Measurements from ENCODE around the gene SPACA4. TPM values are rescaled to one million over a fixed set of nuclear protein-coding genes. Genes with fewer than 3 reads are reported as not detected.

Gene SPACA4
- total and polyA plus RNA-seq, 9 of the 15 experiments (the other 6 are each of a cell fraction or from before 2014, with no cell fraction given): not detected

DNA sequence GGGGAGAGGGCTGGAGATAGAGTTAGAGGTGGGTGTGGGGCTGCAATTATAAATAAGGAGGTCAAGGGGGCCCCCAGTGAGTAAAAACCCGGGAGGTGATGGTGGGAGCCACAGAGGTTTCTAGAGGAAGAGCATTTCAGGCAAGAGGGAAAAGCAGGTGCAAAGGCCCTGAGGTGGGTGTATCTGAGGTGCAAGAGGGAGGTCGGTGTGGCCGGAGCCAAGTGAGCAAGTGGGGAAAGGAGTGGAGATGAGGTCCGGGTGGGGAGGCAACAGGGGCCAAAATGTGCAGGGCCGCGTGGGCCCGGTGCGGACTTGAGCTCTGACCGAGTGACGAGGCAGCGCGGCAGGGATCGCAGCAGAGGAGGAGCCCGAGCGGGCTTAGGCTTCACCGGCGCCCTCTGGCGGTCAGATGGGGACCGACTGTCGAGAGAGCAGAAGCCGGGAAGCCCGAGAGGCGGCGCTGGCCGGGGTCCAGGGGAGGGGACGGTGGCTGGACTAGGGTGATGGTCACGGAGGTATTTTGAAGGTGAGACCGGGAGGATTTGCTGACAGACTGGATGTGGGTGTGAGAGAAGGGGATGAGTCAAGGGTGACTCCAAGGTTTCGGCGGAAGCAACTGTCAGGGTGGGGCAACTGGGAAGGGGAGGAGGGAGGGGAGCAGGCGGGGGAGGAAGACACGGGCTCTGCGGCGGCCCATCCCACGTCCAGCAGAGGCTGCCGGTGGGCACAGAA, 17.7 kb upstream of the SPACA4 start (continued):
- TF ChIP-seq NR0B1 (IDR thresholded peaks at IDR 0.05; ENCODE audit: partially characterized antibody) (no peak), POLR2B (IDR thresholded peaks at IDR 0.05; ENCODE audit: low read depth, partially characterized antibody) (peak; percentile 18), CREBBP (IDR thresholded peaks at IDR 0.05; ENCODE audit: low read depth, low read length) (no peak), SMAD1 (IDR thresholded peaks at IDR 0.05; ENCODE audit: low read depth, low read length, partially characterized antibody) (no peak), RBBP5 (IDR thresholded peaks at IDR 0.05; ENCODE audit: borderline replicate concordance, insufficient read depth, low read length, poor library complexity, severe bottlenecking) (no peak), RBM25 (IDR thresholded peaks at IDR 0.05; ENCODE audit: low read depth, low read length, severe bottlenecking) (peak; percentile 94), PRMT5 (CRISPR knock-in tag; IDR thresholded peaks at IDR 0.05) (no peak), HDGF (IDR thresholded peaks at IDR 0.05) (peak; percentile 100), MYNN (IDR thresholded peaks at IDR 0.05) (peak; percentile 69; the same call in 1 of the 2 replicates), MYNN (CRISPR knock-in tag; IDR thresholded peaks at IDR 0.05) (no peak), EGR1 (conservative IDR thresholded peaks at IDR 0.05) (peak; percentile 89), AFF4 (CRISPR knock-in tag; IDR thresholded peaks at IDR 0.05) (peak; percentile 60; the same call in 1 of the 2 replicates), NCOA4 (IDR thresholded peaks at IDR 0.05; ENCODE audit: partially characterized antibody) (peak; percentile 89), POLR2AphosphoS2 (IDR thresholded peaks at IDR 0.05; ENCODE audit: low read length) (no peak), TAF15 (IDR thresholded peaks at IDR 0.05; ENCODE audit: low read depth, low read length) (no peak), YY1 (IDR thresholded peaks at IDR 0.05; ENCODE audit: borderline replicate concordance in 1 of 3, control insufficient read depth in 1 of 3, extremely low read depth in 1 of 3, insufficient read depth in 3 of 3, insufficient read length in 1 of 3, insufficient replicate concordance in 2 of 3, low read depth in 1 of 3, low read length in 2 of 3) (peak in 1 of 3 experiments; percentile 64), TRIM24 (IDR thresholded peaks at IDR 0.05) (peak; percentile 53 to 68; a peak in 3 of 4 replicates), L3MBTL2 (IDR thresholded peaks at IDR 0.05) (peak; percentile 89), C11orf30 (IDR thresholded peaks at IDR 0.05; ENCODE audit: low read depth) (peak; percentile 59; the same call in 1 of the 2 replicates), PURB (CRISPR knock-in tag; IDR thresholded peaks at IDR 0.05; ENCODE audit: low read depth) (no peak), CTCFL (IDR thresholded peaks at IDR 0.05; ENCODE audit: borderline replicate concordance, insufficient read depth, low read depth, low read length, poor library complexity, severe bottlenecking) (peak; percentile 73)
